Inflammatory macrophage treated with lipopolysaccharide for 4 hours (primary cell): Measurements from ENCODE around the gene HNRNPCL2.
"Not testable (repeated sequence)": the region's sequence is repeated elsewhere in the genome, so short reads cannot be mapped to it uniquely, and the experiment has no call there.

Experiments used
- DNase-seq: peaks from one replicate; pipeline ENCODE4 v3.0.0-alpha.2; 2020

The HNRNPCL2 gene

DNA sequence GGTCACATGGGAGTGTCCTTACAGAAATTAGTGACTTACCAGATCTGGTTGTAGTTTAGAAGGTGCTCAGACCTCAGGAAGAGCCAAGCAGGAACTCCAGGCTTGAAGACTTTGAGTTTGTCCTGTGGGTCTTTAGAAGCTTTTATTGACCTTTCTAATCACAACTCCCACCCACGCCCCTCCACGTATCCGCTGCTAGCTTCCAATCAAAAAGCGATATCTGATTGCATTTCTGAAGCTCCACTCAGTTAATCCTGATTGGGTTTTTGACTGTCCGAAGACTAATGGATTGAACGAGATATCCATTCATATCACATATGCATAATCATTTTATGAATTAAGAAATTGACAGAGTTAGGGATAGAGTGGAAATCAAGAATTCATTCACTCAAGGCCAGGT, at the start of gene HNRNPCL2:
HNRNPCL2 (minus strand) TSS at position 101 of the 400 bp plus-strand sequence. CDS start 454 bp downstream, outside the sequence.
- DNase-seq = not testable (repeated sequence)

DNA sequence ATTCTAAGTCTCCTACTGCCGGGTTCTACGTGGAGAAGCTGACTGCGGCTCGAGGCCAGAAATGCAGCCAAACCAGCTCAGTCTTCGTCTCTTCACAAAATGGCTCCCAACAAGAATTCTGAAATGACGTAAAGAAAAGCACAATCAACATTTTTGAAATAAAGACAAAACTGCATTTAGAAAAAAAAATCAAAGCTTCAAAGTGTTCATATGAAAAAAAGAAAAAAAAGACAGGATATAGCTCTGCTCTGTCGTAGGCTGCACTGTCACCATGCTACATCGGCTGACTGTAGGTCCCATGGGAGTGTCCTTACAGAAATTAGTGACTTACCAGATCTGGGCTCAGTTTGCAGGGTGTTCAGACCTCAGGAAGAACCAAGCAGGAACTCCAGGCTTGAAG, 48.9 kb upstream of the HNRNPCL2 start, which contains the start of gene HNRNPCL4:
HNRNPCL4 (minus strand) TSS at position 101 of the 400 bp plus-strand sequence. CDS start 164 bp downstream, outside the sequence.
- DNase-seq = not testable (repeated sequence)

DNA sequence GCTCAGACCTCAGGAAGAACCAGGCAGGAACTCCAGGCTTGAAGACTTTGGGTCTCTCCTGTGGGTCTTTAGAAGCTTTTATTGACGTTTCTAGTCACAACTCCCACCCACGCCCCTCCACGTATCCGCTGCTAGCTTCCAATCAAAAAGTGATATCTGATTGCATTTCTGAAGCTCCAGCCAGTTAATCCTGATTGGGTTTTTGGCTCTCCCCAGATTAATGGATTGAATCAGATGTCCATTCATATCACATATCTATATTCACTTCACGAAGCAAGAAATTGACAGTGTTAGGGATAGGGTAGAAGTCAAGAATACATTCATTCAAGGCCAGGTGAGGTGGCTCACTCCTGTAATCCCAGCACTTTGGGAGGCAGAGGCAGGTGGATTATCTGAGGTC, 39.3 kb upstream of the HNRNPCL2 start, which contains the start of gene PRAMEF26:
PRAMEF26 (minus strand) TSS at position 101 of the 400 bp plus-strand sequence. CDS start 2,914 bp downstream, outside the sequence.
- DNase-seq = not testable (repeated sequence)

DNA sequence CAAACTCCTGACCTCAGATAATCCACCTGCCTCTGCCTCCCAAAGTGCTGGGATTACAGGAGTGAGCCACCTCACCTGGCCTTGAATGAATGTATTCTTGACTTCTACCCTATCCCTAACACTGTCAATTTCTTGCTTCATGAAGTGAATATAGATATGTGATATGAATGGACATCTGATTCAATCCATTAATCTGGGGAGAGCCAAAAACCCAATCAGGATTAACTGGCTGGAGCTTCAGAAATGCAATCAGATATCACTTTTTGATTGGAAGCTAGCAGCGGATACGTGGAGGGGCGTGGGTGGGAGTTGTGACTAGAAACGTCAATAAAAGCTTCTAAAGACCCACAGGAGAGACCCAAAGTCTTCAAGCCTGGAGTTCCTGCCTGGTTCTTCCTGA, 46.2 kb downstream of the HNRNPCL2 start, which contains the start of gene PRAMEF25:
PRAMEF25 (plus strand) TSS at position 301 of the 400 bp plus-strand sequence. CDS start 2,920 bp downstream, outside the sequence.
- not testable (repeated sequence) for DNase-seq
